NCI-H2227 treated with DMSO at 0.1 percent for 48 hours (cell line): ENCODE results near the gene DGKB.
A peak's percentile ranks its signal among the peaks of the same experiment; 100 is the strongest.
"Not testable (repeated sequence)": the region's sequence is repeated elsewhere in the genome, so short reads cannot be mapped to it uniquely, and the experiment has no call there.

Experiments
- DNase-seq: peaks from one replicate; lab custom pipeline; 2025; lab: John Stamatoyannopoulos, UW

Gene DGKB

DNA sequence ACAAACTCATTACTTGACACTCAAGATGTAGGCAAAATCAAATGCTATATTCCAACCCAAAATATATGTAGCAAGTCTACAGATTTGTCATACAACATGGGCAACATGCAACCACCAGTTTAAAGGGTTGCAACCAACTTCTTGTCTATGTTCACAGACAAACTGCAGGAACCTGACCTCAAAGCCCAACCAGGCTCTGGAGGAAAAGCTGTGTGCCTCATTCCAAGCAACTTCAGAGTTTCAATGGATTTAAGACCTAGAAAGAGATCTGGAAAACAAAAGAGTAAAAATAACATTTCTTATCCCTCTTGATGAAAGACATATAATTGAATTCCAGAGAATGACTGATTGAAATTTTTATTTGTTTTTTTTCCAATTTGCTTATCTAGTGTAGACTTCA lies 612.6 kb downstream of the DGKB start:
- no peak for DNase-seq

DNA sequence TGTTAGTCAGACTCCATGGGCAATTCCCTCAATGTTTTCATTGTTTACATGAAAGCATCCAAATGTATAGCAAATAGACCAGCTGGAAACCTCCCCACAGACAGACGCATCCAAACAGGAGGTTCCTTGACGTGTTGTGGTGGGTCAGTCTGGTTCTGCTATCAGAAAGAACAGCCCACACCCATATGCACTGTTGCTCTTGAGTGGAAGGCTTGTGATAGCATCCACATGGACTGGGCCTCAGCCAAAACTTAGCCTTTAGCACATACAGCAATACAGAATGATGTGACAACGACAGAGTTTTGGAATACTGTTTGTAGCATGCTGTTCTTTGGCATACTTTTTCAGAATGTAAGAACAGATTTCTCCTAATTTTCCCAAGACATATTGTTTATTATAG lies 613.9 kb downstream of the DGKB start:
- DNase-seq = no peak

DNA sequence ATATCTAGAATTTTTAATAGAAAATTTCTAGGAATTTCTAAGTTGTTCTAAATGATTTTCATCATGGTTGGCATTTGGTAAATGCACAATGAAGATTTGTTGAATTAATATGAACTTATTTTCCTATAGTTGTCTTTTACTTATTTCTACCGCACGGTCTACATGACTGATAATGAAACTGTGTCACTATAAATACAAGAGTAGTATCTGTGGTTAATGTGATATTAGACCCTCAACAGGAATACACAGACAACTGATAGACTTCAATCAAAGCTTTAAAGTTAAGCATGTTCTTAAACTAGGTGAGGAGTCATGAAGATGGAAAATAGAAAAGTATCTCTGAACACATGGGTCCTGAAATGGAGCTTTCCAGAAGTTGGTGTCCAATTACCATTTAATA lies 615.2 kb downstream of the DGKB start:
- DNase-seq = no peak

DNA sequence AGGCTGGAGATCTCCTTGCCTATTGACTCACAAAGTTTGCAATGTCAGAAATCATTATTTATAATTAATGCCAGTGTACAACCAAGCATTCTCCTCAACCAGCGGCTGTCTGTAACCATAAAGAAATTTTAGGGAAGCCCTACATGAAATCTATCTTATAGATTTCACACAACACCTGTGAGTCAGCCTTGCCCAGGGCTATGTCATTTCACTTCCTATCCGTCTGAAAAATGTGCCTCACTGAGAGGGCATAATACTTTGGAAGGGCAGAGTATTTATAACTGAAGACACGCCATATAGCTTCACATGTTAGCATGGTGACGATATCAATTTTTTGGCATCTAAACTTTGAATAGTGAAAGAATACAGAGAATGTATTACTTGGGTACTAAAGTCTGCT lies 616.5 kb downstream of the DGKB start:
- DNase-seq = no peak

DNA sequence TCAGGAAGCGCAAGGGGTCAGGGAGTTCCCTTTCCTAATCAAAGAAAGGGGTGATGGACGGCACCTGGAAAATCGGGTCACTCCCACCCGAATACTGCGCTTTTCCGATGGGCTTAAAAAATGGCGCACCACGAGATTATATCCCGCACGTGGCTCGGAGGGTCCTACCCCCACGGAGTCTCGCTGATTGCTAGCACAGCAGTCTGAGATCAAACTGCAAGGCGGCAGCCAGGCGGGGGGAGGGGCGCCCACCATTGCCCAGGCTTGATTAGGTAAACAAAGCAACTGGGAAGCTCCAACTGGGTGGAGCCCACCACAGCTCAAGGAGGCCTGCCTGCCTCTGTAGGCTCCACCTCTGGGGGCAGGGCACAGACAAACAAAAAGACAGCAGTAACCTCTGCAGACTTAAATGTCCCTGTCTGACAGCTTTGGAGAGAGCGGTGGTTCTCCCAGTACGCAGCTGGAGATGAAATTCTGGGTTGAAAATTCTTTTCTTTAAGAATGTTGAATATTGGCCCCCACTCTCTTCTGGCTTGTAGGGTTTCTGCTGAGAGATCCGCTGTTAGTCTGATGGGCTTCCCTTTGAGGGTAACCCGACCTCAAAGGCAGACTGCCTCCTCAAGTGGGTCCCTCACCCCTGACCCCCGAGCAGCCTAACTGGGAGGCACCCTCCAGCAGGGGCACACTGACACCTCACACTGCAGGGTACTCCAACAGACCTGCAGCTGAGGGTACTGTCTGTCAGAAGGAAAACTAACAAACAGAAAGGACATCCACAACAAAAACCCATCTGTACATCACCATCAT lies 623.3 kb downstream of the DGKB start:
- not testable (repeated sequence) for DNase-seq

DNA sequence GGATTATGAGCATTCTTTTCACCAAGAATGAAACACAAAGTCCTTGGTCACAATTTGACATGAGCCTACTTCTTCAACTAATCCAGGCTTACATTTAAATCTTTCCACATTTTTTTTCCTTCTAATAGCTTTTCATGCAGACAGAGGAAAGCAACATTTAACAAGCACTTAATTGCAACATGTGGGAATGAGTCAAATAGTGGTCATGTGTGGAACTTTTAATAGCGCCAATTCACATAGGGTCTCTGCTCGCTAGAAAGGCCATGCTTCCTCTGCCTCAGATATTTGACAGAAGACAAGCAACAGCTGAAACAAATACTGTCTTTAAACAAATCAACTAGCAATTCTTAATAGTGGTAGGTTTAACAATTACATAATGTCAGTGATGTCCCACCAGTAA lies 627.2 kb downstream of the DGKB start:
- DNase-seq = no peak

DNA sequence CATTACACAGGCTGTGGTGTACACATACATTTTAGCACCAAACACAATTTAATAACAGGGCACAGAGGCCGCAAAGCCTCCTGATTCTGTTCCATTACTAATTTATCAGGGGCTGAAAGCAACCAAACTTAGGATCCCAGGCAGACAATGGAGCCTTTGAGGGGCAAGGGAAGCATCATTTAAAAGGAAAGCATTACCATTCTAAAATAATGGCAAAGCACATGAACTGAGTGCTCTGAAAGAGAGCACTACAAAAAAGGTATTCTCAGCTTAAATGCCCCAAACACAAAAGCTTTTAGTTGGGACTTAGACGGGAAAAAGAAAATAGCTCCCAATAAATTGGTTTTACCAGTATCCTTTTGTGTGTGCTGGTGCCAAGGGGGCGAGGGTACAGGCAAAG lies 631.1 kb downstream of the DGKB start:
- no peak for DNase-seq

DNA sequence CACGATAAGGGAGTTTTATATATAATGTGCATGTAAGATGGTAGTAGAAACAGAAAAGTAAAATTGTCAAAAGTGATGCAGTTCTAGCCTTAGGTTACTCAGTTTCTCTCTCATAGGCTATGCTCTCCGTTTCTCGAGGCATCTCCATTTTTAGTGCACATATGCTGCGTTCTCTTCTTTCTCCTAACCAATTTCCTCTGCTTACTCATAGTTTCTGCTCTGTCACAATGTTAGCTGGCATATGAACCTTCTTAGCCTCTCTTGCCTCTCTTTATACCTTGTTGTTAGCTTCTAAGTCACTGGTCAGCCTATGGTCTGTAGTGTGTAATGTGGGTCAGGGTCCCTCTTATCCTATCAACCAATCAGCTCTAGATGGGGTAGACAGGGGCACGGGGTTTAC lies 632.5 kb downstream of the DGKB start:
- DNase-seq = no peak

DNA sequence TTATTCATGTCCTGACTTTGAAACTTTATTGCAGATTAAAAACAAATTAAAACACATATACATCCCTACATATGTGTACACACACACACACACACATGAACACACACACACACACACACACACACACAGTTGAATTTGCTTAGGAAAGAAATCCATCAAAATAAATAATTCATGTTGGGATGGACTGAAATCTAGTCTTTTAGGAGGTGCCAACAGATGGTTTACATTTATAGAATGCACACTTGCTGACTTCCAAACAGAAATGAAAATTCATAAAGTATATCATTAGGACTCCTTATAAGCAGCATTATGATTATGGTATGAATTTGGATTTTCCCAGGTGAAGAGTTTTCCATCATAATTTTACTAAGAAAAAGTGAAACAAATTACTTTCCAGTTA lies 642.5 kb downstream of the DGKB start:
- no peak for DNase-seq

DNA sequence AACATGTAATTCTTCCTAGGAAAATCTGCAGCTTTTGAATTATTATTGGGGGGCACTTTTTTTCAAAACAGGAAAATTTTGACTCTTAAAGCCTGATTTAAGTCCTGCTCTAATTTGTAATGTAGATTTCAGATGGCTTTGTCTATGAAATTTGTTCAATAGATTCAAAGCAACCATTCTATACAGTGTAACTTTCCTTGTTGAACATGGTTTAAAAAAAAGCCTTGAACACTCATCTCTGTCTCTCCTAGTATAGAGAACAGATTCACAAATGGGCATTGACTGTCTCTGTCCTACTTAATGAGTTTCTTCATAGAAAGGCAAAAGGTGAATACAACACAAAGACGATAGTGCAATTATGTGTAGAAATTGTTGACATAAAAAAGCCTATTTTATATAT lies 643.7 kb downstream of the DGKB start:
- DNase-seq = no peak

DNA sequence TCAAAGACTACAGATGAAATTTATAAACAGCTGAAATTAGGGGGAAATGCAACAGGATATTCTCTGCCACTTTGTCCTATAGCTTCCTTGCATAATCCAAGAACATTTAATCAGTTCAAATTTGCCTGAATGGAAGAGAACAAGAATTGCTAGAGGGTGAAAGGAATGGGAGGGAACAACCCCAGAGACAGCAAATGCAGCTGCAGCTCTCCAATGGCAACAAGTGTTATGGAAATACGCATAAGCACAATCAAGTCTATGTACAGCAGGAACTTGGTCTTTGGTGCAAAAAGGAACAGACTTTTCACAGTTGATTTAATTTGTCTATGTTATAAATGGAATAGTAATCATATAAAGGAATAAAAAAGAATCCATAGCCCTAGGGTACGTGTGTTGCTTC lies 644.1 kb downstream of the DGKB start:
- no peak for DNase-seq

DNA sequence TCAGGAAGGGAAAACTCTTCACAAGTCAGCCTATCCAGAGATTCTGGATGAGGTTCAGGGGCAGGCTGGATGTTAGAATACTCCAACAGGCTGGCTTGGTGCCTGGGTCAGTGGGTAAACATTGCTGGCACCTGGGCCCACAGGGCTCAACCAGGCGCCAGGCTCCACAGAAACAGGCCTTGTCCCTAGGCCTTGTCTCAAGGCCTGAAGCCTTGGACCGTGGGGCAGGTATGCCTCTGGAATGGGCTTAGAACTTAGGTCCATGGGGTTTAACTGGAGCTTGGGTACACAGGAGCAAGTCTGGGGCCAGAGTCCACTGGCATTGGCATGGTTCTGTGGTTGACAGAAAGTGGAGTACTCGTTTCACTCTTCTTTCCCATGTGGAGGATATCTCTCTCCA lies 650.1 kb downstream of the DGKB start:
- no peak for DNase-seq

DNA sequence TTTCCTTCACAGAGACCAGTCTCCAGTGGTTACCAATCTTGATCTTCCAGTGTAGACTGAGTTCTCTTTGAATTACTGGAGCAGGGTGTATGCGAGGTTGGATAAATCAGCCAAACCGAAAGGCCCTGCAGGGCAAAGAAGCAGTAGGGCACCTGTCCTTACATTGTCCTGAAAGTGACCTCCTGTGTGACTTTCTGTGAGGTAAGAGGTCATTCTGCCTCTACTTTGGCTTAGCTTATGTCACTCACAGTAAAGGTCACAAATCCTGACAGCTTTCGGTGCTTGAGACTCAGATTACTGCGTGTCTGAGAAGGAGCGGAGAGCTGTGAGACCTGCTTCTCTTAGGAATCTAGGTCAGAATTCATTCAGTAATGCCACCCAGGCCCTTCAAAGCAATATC lies 660.4 kb downstream of the DGKB start:
- DNase-seq = no peak

DNA sequence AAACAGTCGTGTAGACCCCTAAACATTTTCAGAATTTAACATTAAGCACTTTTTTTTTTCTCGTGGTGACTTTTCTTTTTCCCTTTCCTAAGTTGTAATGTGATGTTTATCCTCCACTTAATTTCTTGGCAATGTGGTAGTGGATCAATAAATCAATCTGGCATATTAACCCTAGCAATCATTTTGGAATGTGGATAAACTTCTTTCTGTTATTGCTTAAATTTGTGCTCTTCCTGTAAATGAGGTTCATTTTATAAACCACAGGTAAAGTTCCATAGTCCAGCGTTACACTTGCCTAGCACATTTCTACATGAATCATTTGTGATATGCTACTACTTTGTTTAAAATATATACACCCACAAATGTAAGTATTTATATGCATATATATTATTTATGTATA lies 665.7 kb downstream of the DGKB start:
- DNase-seq = no peak

DNA sequence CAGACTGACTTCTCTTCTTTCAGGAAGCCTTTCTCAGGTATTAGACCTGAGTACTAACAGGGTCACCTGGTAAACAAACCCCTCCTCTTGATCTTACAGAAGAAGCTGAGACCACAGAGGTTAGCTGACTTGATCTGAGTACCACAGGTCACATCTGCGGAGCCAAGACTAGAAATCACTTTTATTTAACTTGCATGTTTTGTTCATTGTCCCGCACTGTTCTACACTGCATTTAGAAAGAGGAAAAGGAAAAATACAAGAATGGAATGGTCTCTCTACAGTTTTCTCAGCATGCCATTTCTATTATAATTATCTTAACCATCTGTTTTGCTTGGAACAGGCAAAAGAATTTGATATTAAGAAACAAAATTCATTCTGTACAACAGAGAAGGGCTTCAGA lies 667.5 kb downstream of the DGKB start:
- DNase-seq = no peak

DNA sequence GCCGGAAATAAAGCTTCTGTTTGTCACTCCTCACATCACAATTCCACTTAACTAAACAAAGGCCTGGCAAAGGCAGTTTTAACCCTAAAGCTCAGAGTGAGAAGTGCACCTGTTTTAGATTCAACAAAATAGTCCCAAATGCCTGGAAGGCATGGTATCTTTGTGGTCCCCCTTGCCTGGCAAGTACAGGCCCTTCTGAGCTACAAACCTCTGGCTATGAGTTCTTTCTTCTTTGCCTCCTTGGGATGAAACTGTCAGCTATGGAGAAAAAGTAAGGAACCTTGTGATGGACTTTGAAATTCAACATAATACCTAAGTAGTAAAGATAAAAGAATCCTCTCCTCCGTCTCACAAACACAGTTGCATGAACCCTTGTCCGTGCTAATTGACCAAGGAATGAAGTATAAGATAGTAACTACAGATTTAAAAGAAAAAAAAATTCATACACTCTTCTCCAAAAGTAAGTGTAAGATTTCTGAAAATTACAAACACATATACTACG lies 668.6 kb downstream of the DGKB start:
- no peak for DNase-seq

DNA sequence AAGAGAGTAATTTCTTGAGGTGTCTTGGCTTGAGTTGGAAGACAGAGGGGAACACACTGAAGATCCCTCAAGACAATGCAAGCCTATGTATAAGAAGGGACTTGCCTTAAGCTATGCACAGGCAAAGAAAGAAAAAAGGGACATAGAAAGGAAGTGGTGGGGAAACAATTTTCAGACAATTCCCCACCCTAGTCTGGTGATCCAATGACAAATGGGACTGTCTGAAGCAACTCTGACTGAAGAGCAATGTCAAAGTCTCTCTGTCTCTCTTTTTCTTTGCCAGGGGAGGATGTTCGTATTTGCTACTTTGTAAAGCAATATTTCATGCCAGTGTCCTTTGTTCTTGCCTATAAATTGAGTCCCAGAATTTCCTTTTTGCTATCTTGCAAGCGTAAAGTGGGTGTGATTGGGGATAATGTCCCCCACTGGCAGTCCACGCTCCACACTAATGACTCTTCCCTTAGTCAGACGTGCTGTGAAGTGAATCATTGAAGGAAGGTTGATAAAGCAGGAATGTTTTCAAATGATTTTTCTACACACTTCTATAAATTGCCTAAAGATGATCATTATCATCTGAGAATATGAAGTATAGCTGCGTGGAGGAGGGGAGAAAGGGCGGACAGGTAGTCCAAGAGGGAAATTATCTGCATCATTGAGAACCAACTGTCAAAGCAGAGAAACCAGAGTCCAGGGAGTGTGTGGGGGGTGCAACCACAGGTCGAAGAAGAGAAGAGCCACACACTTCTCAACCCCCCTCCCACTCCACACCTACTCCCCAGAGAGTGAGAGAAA lies 669.3 kb downstream of the DGKB start:
- DNase-seq = peak; percentile 7

DNA sequence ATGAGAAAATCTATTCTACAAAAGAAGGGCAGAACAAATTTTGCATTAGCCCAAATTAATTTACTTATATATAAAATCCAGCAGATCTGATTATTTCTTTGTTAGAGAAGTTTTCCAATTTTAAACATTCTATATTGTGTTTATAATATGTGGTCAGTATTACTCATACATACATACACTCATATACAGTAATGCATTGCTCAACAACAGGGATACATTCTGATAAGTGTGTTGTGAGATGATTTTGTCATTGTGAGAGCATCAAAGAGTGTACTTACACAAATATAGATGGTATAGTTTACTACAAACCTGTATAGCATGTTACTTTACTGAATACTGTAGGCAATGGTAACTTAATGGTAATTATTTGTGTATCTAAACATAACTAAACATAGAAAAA lies 673.5 kb downstream of the DGKB start:
- DNase-seq = no peak

DNA sequence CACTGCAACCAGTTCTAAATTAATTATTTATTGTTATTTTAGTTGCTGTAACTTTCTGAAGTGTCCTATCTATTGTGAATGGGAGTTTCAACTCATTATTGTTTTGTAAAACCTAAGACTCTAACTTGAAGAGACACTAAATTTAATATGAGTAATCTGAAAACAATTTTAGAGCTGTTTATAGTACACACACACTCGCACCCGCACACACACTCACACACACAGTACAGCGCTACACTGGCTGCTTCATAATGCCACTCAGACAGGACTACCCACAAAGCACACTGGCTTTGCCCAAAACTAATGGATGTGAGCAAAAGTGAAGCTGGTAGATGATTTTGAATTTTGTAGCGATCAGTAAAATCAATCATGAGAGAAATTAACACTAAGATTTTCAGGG lies 674.2 kb downstream of the DGKB start:
- no peak for DNase-seq

DNA sequence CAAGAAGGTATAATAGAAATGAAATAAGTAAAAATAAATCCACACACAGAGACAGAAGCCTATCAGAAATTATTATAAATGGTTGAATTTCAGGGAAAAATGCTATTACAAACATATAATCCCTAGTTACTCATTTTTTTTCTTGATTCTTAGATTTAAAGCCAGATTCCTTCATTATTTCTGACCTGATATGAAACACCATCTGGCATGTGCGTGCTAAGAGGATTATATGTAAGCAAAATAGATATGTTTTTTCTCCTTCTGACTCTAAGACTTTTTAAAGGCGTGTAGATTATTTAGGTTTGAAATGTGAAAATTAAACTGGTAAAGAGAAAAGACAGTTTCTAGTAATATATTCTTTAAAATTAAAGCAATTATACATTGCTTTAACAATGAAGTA lies 676.4 kb downstream of the DGKB start:
- no peak for DNase-seq

DNA sequence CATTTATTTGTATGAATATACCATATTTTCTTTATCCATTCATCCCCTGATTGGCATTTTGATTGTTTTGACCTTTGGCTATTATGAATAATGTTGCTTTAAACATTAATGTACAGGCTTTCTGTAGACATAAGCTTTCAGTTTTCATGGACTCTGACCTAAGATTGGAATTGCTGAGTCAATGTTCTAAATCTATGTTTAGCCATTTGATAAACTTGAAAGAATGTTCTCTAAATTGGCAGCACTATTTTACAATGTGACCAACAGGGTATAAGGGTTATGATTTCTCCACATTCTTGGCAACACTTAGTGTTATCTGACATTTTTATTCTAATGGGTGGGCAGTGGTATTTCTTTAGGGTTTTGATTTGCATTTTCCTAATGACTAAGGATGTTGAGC lies 683.4 kb downstream of the DGKB start:
- no peak for DNase-seq

DNA sequence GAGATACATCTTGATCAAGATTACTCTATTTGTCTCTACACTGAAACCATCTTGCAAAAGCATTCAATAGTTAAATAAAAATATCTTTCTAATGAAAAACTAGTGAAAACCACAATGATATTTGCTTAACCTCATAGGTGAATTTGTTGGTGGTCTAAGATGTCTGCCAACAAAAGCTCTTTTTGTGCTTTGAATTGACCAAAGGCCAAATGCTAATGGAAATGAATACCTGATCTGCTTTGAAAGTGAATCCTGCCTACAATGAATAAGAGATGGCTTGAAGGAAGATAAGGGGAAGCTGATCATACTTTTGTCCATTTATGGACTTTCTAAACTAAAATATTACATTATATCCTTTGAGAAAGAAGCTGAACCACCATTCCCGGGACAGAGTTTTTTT lies 684.2 kb downstream of the DGKB start:
- DNase-seq = no peak

DNA sequence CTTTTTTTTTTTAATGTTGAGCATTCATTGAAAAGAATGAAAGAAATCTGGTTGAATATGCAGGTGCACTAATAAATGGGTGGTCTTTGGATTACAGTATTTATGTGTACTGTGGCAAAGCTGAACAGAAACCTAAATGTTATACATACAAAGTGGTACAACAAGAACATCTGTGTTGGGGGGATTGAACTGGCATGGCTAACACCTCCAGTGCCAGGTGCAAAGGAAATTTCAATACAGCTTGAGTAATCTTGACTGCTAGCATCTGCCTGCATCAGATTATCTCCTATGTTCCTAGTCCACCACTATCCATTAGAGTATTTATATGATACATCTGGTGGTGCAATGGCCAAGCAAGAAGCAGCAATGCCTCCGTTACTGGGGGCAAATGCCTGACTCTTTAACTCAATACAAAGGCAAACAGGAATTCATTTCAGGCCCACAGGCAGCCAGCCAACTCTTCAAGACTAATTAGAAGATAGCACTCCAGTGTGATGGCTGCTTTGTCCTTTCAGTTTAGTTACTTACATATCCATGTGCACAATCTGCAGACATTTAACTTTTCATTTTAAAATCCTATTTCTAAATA lies 692.6 kb downstream of the DGKB start:
- no peak for DNase-seq
